ENCODE results near the gene SEC11A.
"Not testable (repeated sequence)": the region's sequence is repeated elsewhere in the genome, so short reads cannot be mapped to it uniquely, and the experiment has no call there.

SEC11A gene

GRCh38 chr15:84760219-84760618 lies 44.3 kb upstream of the SEC11A start:
- DNase-seq (ENCODE audit: extremely low spot score) = no peak
- no peak for TF ChIP-seq CTCF (IDR thresholded peaks at IDR 0.05; ENCODE audit: control extremely low read depth, extremely low read depth, low read depth, missing control alignments)
- ChIA-PET POLR2A (interaction anchor here (0.7 kb wide), 1 partner anchor 25 kb away, joined by 4 read pairs; no protein-coding TSS in a partner anchor), CTCF (interaction anchor here (1.1 kb wide), 1 partner anchor 53 kb away, joined by 3 read pairs; no protein-coding TSS in a partner anchor)

- TF ChIP-seq CTCF (IDR thresholded peaks at IDR 0.05; ENCODE audit: control extremely low read depth, extremely low read depth, low read depth, missing control alignments) = no peak
- ChIA-PET POLR2A (no interaction called here), CTCF (no interaction called here)
- no peak for DNase-seq (ENCODE audit: extremely low spot score)
Observed at GRCh38 chr15:84759018-84759417, 43.1 kb upstream of the SEC11A start.

DNA sequence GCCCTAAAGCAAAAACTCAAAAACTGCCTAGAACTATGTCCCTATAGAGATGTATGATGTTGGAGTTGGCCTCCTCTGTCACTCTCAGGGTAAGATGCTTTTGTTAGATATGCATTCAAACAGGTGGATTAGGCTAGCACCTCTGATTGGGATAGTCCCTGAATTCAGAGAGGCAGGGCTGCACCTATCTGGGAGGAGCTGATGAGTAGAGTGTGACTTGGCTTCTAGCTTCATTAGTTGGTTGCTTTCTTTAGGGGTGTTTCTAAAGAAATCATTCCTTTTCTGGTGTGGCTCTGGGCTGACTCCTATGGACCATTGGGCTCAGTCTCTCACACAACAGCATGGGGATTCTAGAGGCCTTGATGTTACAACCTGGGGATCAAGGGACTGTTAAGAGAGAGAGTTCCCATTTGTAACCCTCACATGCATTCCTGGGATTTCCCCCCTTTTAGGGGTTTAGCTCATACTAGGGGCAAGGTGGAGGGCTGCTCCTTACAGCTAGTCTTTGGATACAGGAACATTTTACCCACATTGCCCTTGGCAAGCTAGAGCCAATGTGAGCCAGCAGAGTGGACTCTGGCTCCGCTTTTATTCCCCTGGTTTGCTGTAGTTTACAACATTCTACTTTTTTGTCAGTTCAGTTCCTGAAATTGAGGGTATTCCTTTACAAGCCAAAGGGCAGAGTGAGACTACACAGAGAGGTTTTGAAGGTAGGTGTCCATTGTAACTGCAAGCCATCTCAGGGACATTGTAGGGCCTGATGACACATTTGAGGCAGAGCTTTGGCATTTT lies 40.0 kb upstream of the SEC11A start:
- no peak for TF ChIP-seq CTCF (IDR thresholded peaks at IDR 0.05; ENCODE audit: control extremely low read depth, extremely low read depth, low read depth, missing control alignments)
- no peak for DNase-seq (ENCODE audit: extremely low spot score)
- ChIA-PET POLR2A (no interaction called here), CTCF (interaction anchor here (1.0 to 1.3 kb wide), 3 partner anchors 18 to 244 kb away, joined by 3 read pairs; no protein-coding TSS in a partner anchor)

DNA sequence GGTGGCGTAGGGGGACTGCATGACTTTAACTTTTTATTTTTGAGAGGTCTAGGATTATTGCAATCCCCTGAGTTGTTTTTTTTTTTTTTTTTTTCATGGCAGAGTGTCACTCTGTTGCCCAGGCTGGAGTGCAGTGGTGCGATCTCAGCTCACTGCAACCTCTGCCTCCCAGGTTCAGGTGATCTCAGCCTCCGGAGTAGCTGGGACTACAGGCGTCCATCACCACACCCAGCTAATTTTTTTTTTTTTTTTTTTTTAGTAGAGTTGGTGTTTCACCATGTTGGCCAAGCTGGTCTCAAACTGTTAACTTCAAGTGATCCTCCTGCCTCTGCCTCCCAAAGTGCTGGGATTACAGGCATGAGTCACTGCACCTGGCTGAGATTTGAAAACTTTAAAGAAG lies 39.0 kb upstream of the SEC11A start:
- DNase-seq (ENCODE audit: extremely low spot score) = not testable (repeated sequence)
- ChIA-PET CTCF (interaction anchor here (1.3 kb wide), 2 partner anchors 13 to 19 kb away, joined by 3 to 5 read pairs; no protein-coding TSS in a partner anchor), POLR2A (interaction anchor here (0.6 kb wide), 1 partner anchor 171 kb away, joined by 4 read pairs; no protein-coding TSS in a partner anchor)

- DNase-seq (ENCODE audit: extremely low spot score) = no peak
- ChIA-PET POLR2A (no interaction called here), CTCF (interaction anchor here (0.9 to 1.5 kb wide), 4 partner anchors 10 to 23 kb away, joined by 3 read pairs; no protein-coding TSS in a partner anchor)
- no peak for TF ChIP-seq CTCF (IDR thresholded peaks at IDR 0.05; ENCODE audit: control extremely low read depth, extremely low read depth, low read depth, missing control alignments)
Observed at GRCh38 chr15:84752700-84753099, 36.8 kb upstream of the SEC11A start.

DNA sequence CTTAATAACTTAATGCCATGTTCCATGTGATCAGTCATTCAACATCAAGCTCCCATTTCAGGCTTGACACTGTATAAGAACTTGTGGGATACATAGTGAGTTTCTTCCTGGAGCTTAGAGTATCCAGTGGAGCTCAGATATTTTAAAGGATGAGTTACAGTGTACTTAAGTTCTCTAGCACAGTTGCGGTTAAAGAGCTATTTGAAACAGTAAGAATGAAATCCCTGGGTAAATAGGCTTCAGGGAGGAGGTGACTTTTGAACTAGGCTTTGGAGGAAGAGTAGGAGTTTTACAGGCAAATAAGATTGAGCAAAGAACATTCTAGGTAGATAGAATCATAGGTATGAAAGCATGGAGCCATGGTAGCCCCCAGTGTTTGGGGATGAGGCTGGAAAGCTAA lies 36.3 kb upstream of the SEC11A start:
- DNase-seq (ENCODE audit: extremely low spot score) = no peak
- POLR2A ChIA-PET = no interaction called here
- TF ChIP-seq CTCF (IDR thresholded peaks at IDR 0.05; ENCODE audit: control extremely low read depth, extremely low read depth, low read depth, missing control alignments) = no peak
- CTCF ChIA-PET = interaction anchor here (0.9 to 1.5 kb wide), 5 partner anchors 9 to 154 kb away, joined by 3 to 4 read pairs (median 3); no protein-coding TSS in a partner anchor

DNA sequence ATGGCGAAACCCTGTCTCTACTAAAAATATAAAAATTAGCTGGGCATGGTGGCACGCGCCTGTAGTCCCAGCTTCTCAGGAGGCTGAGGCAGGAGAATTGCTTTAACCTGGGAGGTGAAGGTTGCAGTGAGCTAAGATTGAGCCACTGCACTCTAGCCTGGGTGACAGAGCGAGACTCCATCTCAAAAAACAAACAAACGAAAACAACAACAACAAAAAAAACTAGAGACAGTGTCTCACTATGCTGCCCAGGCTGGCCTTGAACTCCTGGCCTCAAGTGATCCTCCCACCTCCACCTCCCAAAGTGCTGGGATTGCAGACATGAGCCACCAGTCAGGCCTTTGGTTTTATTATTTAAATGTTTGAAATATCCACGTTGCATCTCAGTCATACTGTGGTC lies 35.8 kb upstream of the SEC11A start:
- DNase-seq (ENCODE audit: extremely low spot score); POLR2A ChIA-PET: not testable (repeated sequence)
- CTCF ChIA-PET = interaction anchor here (0.9 to 1.5 kb wide), 4 partner anchors 9 to 153 kb away, joined by 3 to 4 read pairs (median 3); no protein-coding TSS in a partner anchor

All from GM10248 (cell line).